Measurements from ENCODE around the gene SP2.

GRCh38 chr17:47878203-47879027 lies 17.6 kb upstream of the SP2 start:
- TF ChIP-seq CTCF (IDR thresholded peaks at IDR 0.05) (no peak), EZH2 (IDR thresholded peaks at IDR 0.05; ENCODE audit: borderline replicate concordance, insufficient read depth, low read depth, low read length, poor library complexity, severe bottlenecking) (no peak)

Data from B cell (primary cell).